ENCODE measurements around the gene SNX21.
A peak's percentile ranks its signal among the peaks of the same experiment; 100 is the strongest.

Gene SNX21

DNA sequence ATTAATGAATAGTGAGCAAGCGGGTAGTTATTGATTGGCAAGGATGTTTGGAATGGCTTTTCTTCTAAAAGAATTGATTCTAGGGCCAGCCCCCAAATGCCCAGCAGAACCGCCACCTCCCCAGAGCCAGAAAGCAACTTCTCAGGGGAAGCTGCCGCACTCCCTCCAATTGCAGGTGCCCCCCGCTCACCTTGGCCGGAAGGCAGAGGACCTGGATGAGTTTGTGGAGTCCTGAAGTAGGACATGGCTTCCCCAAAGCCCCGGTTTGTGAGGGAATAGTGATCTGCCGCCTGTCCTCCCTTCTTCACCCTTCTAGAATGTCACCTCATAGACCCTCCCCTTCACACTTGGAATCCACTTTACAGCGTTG is 53.7 kb downstream of the SNX21 start, which contains the start of gene SPATA25:
TSS of gene SPATA25 (minus strand) at position 277 of the 370 bp plus-strand sequence. CDS start at position 245, 32 bp downstream.
- H3K79me2 ChIP-seq (ENCODE audit: insufficient read depth, low read length) = peaks cover 39% of the 10 kb centered on the region
- ATAC-seq (ENCODE audit: insufficient read depth, low read depth) (no peak), DNase-seq (no peak)
- peaks cover 7% of the 10 kb centered on the region; the same call in 1 of the 2 replicates for H4K20me1 ChIP-seq (ENCODE audit: insufficient read depth, low read length)
- no peak within 1 kb of the TSS for H3K4me3 ChIP-seq (ENCODE audit: low read depth in 1 of 2, low read length in 2 of 2)
- TF ChIP-seq EZH2 (IDR thresholded peaks at IDR 0.05; ENCODE audit: borderline replicate concordance, low read depth, low read length, severe bottlenecking) = no peak
- TF ChIP-seq, protein P1, sequence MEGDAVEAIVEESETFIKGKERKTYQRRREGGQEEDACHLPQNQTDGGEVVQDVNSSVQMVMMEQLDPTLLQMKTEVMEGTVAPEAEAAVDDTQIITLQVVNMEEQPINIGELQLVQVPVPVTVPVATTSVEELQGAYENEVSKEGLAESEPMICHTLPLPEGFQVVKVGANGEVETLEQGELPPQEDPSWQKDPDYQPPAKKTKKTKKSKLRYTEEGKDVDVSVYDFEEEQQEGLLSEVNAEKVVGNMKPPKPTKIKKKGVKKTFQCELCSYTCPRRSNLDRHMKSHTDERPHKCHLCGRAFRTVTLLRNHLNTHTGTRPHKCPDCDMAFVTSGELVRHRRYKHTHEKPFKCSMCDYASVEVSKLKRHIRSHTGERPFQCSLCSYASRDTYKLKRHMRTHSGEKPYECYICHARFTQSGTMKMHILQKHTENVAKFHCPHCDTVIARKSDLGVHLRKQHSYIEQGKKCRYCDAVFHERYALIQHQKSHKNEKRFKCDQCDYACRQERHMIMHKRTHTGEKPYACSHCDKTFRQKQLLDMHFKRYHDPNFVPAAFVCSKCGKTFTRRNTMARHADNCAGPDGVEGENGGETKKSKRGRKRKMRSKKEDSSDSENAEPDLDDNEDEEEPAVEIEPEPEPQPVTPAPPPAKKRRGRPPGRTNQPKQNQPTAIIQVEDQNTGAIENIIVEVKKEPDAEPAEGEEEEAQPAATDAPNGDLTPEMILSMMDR (IDR thresholded peaks at IDR 0.05; ENCODE audit: borderline replicate concordance, extremely low read depth, low read length, poor library complexity, severe bottlenecking) = no peak
- H3K9me3 ChIP-seq (ENCODE audit: insufficient read depth, low read length, severe bottlenecking) = no peaks in the 10 kb centered on the region
- H3K4me1 ChIP-seq (ENCODE audit: insufficient read depth, low read length) = peaks cover 52% of the 10 kb centered on the region
- H2AFZ ChIP-seq (ENCODE audit: low read depth, low read length) = no peak within 1 kb of the TSS
- H3K36me3 ChIP-seq (ENCODE audit: insufficient read depth, low read length) = peaks cover 33% of the 10 kb centered on the region
- H3K9ac ChIP-seq (ENCODE audit: low read depth, low read length) = no peak within 1 kb of the TSS
- no peaks in the 10 kb centered on the region for H3K27me3 ChIP-seq (ENCODE audit: insufficient read depth, low read length, poor library complexity)
- no peak within 1 kb of the TSS for H3K4me2 ChIP-seq (ENCODE audit: insufficient read depth, low read length)
- no peak within 1 kb of the TSS for H3K27ac ChIP-seq (ENCODE audit: low read length)

DNA sequence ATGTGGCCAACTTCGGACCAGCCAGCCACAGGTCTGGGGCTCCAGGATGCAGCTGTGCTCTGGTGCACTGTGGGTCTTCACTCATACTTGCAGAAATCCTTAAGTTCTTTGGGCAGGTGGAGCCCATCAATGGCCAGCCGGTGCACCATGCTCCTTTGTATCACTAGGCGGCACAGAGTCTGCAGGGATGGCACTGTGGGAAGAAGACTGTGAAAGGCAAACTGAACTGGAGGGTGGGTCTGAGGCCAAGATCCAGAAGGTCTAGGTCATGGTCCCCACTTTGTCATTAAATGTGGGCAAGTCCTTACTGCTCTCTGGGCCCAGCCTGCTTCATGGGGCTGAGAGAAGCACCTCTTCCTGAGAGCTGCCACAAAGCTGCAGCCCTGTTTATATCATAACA is 55.1 kb downstream of the SNX21 start:
- Histone ChIP-seq H2AFZ (ENCODE audit: low read depth, low read length) (no peak overlapping the region), H3K36me3 (ENCODE audit: insufficient read depth, low read length) (peaks cover 29% of the 10 kb centered on the region), H3K9ac (ENCODE audit: low read depth, low read length) (no peak overlapping the region), H3K4me1 (ENCODE audit: insufficient read depth, low read length) (peaks cover 44% of the 10 kb centered on the region), H3K27me3 (ENCODE audit: insufficient read depth, low read length, poor library complexity) (no peaks in the 10 kb centered on the region), H3K79me2 (ENCODE audit: insufficient read depth, low read length) (peaks cover 27% of the 10 kb centered on the region), H3K4me2 (ENCODE audit: insufficient read depth, low read length) (no peak overlapping the region), H3K4me3 (ENCODE audit: low read depth in 1 of 2, low read length in 2 of 2) (no peak overlapping the region), H3K9me3 (ENCODE audit: insufficient read depth, low read length, severe bottlenecking) (no peaks in the 10 kb centered on the region), H3K27ac (ENCODE audit: low read length) (no peak overlapping the region), H4K20me1 (ENCODE audit: insufficient read depth, low read length) (no peaks in the 10 kb centered on the region)
- TF ChIP-seq, protein P1 (IDR thresholded peaks at IDR 0.05; ENCODE audit: borderline replicate concordance, extremely low read depth, low read length, poor library complexity, severe bottlenecking) = no peak
- TF ChIP-seq EZH2 (IDR thresholded peaks at IDR 0.05; ENCODE audit: borderline replicate concordance, low read depth, low read length, severe bottlenecking) = no peak
- DNase-seq (no peak), ATAC-seq (ENCODE audit: insufficient read depth, low read depth) (no peak)

DNA sequence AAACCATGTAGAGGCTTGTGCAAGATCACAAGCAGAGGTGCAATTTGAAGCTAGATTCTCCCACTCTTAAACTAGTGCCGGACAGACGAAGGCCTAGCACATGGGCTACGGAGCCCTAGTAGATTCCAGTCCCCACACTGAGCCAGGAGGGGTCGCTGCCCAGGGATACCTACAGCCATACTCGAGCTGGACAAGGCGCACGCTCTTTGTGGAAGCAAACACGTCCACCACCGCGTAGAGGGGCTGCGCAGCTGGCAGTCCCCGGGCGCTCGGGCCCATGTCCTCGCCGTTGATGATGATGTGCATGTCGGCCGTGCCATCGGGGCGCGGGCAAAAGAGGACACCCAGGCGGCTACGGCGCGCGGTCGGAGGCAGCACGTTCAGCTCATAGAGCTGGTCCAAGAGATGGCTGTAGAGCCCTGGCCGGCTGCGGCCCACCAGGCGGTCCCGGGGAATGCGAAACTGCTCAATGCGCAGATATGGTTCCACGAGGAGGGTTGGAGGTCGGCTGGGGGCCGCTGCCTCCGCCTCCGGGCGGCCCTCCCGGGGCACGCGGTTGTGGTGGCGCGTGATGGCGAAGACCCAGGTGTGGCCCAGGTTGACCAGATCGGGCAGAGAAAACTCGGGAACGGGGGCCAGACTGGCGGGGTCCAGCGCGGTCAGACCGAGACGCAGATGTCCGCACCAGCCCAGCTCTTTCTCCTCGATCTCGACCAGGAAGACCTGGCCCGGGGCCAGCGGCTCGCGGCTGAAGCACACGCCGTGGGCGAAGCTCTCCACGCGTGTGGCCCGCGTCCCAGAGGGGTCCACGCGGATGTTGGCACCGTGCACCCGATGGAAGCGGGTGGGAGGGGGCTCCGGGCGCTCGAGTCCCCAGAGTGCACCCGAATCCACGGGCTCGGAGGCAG is 56.7 kb downstream of the SNX21 start:
- peak overlapping the region; percentile 92 for H3K27ac ChIP-seq (ENCODE audit: low read length)
- TF ChIP-seq, protein P1 (IDR thresholded peaks at IDR 0.05; ENCODE audit: borderline replicate concordance, extremely low read depth, low read length, poor library complexity, severe bottlenecking) = no peak
- TF ChIP-seq EZH2 (IDR thresholded peaks at IDR 0.05; ENCODE audit: borderline replicate concordance, low read depth, low read length, severe bottlenecking) = no peak
- H3K4me2 ChIP-seq (ENCODE audit: insufficient read depth, low read length) = peak overlapping the region; percentile 99
- ATAC-seq (ENCODE audit: insufficient read depth, low read depth) (peak; percentile 22; the same call in 1 of the 3 replicates), DNase-seq (no peak)
- peak overlapping the region; percentile 96 for H3K9ac ChIP-seq (ENCODE audit: low read depth, low read length)
- H3K79me2 ChIP-seq (ENCODE audit: insufficient read depth, low read length) = peaks cover 22% of the 10 kb centered on the region
- no peaks in the 10 kb centered on the region for H3K9me3 ChIP-seq (ENCODE audit: insufficient read depth, low read length, severe bottlenecking)
- peaks cover 31% of the 10 kb centered on the region for H3K4me1 ChIP-seq (ENCODE audit: insufficient read depth, low read length)
- H3K36me3 ChIP-seq (ENCODE audit: insufficient read depth, low read length) = peaks cover 35% of the 10 kb centered on the region
- H4K20me1 ChIP-seq (ENCODE audit: insufficient read depth, low read length) = no peaks in the 10 kb centered on the region
- H3K27me3 ChIP-seq (ENCODE audit: insufficient read depth, low read length, poor library complexity) = no peaks in the 10 kb centered on the region
- peak overlapping the region; percentile 99 for H2AFZ ChIP-seq (ENCODE audit: low read depth, low read length)
- peak overlapping the region; percentile 95 to 96; a peak in 3 of 4 replicates for H3K4me3 ChIP-seq (ENCODE audit: low read depth in 1 of 2, low read length in 2 of 2)
